OCI-LY7 (cell line): ENCODE data around the gene TCFL5. TPM values are rescaled to one million over a fixed set of nuclear protein-coding genes. Genes with fewer than 3 reads are reported as not detected.

ENCODE experiments used
- BruUV-seq: library from RNA; stranded (reverse); fragments of 400-500 nt; replicated peaks from 2 replicates; lab custom pipeline; 2021; lab: Mats Ljungman, UMichigan
- CTCF ChIA-PET: fragments of 300-600 bp; sonication (Branson Sonifier 250); formaldehyde crosslinking; loops from one replicate; lab custom pipeline; 2022; ENCODE audit warnings: antibody characterized with exemption; ENCODE audit not compliant: unreplicated experiment; lab: Charles Lee
- POLR2A ChIA-PET: fragments of 300-600 bp; sonication (Branson Sonifier 250); formaldehyde crosslinking; loops from one replicate; lab custom pipeline; 2022; ENCODE audit warnings: antibody characterized with exemption; lab: Charles Lee
- DNase-seq: peaks from one replicate; pipeline ENCODE4 v3.0.0-alpha.2; 2015; ENCODE audit warnings: low spot score
- H2AFZ ChIP-seq: fragments of 200-600 bp; sonication (generic), shearing (Covaris generic); 2 replicates; pipeline ENCODE4 v1.6.1; 2014; ENCODE audit warnings: mild to moderate bottlenecking, antibody characterized with exemption, low read length, moderate library complexity
- H3K27ac ChIP-seq: fragments of 200-600 bp; sonication (generic); 2 replicates; pipeline ENCODE4 v1.5.1; 2014; ENCODE audit warnings: mixed run types, low read depth, mild to moderate bottlenecking, moderate library complexity, low read length, inconsistent platforms; ENCODE audit not compliant: poor library complexity, severe bottlenecking
- H3K36me3 ChIP-seq: fragments of 200-600 bp; sonication (generic); 2 replicates; pipeline ENCODE4 v1.6.1; 2014; ENCODE audit warnings: mild to moderate bottlenecking, antibody characterized with exemption, low read length, moderate library complexity, mixed read lengths; ENCODE audit not compliant: insufficient read depth
- H3K4me1 ChIP-seq: fragments of 200-600 bp; sonication (generic); 2 replicates; pipeline ENCODE4 v1.5.1; 2014; ENCODE audit warnings: mild to moderate bottlenecking, low read length; ENCODE audit not compliant: insufficient read depth, poor library complexity, severe bottlenecking
- H3K4me2 ChIP-seq: fragments of 200-600 bp; sonication (generic); 2 replicates; pipeline ENCODE4 v1.6.1; 2014; ENCODE audit warnings: mild to moderate bottlenecking, low read length
- H3K4me3 ChIP-seq: fragments of 200-600 bp; sonication (generic); 2 replicates; pipeline ENCODE4 v1.5.1; 2014; ENCODE audit warnings: mild to moderate bottlenecking, low read depth, low read length; ENCODE audit not compliant: poor library complexity, severe bottlenecking
- H3K79me2 ChIP-seq: fragments of 200-600 bp; sonication (generic); 2 replicates; pipeline ENCODE4 v1.6.1; 2016; ENCODE audit warnings: low read depth, mild to moderate bottlenecking, low read length, moderate library complexity, mixed read lengths; ENCODE audit not compliant: insufficient read depth
- H3K9me2 ChIP-seq: fragments of 200-600 bp; sonication (generic); 2 replicates; pipeline ENCODE4 v1.6.1; 2016; ENCODE audit warnings: mild to moderate bottlenecking, low read length, mixed read lengths; ENCODE audit not compliant: insufficient read depth
- H3K9me3 ChIP-seq: fragments of 200-600 bp; sonication (generic); 2 replicates; pipeline ENCODE4 v1.6.1; 2014; ENCODE audit warnings: mild to moderate bottlenecking, mixed run types, low read length, mixed read lengths
- H4K20me1 ChIP-seq: fragments of 200-600 bp; sonication (generic); 2 replicates; pipeline ENCODE4 v1.6.1; 2014; ENCODE audit warnings: mild to moderate bottlenecking, antibody characterized with exemption, low read length, moderate library complexity, mixed read lengths; ENCODE audit not compliant: insufficient read depth
- CTCF ChIP-seq: fragments of 200-600 bp; sonication (generic); conservative IDR thresholded peaks from 2 replicates; pipeline ENCODE4 v1.5.1; 2014; ENCODE audit warnings: mild to moderate bottlenecking, antibody characterized with exemption, low read length, moderate library complexity, mixed read lengths
- EZH2phosphoT487 ChIP-seq: fragments of 200-600 bp; sonication (generic); IDR thresholded peaks from 2 replicates; pipeline ENCODE4 v1.6.1; 2018; ENCODE audit warnings: low read depth, borderline replicate concordance, mild to moderate bottlenecking, mixed run types, antibody characterized with exemption, low read length, moderate library complexity, mixed read lengths
- intact Hi-C: fragments of 100-400 bp; cut with micrococcal nuclease; formaldehyde crosslinking; loops from one replicate; pipeline ENCODE4 v1.10.0; 2022; ENCODE audit not compliant: unreplicated experiment
- total RNA-seq, 2 experiments: library from RNA; depleted of rRNA in 1 of 2; stranded (reverse); fragments of >200 nt in 1 of 2; shearing (Covaris generic) in 1 of 2; gene quantifications; 2 replicates each; pipeline ENCODE4 v1.2.3, GENCODE V29; 2014 to 2022

Gene TCFL5
- total RNA-seq, 2 experiments from 2014 or later = 8.7 to 9.5 TPM

GRCh38 chr20:62900692-62901584 lies 39.3 kb upstream of the TCFL5 start:
- Histone ChIP-seq H3K4me2 (peak overlapping the region; percentile 7; the same call in 1 of the 2 replicates), H3K4me3 (no peak overlapping the region), H3K9me3 (no peaks in the 10 kb centered on the region), H3K27ac (peak overlapping the region; percentile 38), H3K9me2 (no peaks in the 10 kb centered on the region), H3K4me1 (peaks cover 15% of the 10 kb centered on the region), H2AFZ (no peak overlapping the region), H4K20me1 (no peaks in the 10 kb centered on the region), H3K36me3 (peaks cover 71% of the 10 kb centered on the region), H3K79me2 (no peaks in the 10 kb centered on the region)
- intact Hi-C loops = loop anchor here (1.0 to 2.0 kb wide), 5 partner anchors 17 to 108 kb away; partner anchors contain the start of gene GID8
- ChIA-PET POLR2A (interaction anchor here (0.9 kb wide), 1 partner anchor 15 kb away, joined by 5 read pairs; no protein-coding TSS in a partner anchor), CTCF (no interaction called here)
- BruUV-seq = no TSS peak
- TF ChIP-seq EZH2phosphoT487 (no peak), CTCF (no peak)
- DNase-seq = peak; percentile 46

- peaks cover 15% of the 10 kb centered on the region for H3K4me1 ChIP-seq
- H3K4me3 ChIP-seq = no peak overlapping the region
- DNase-seq = peak; percentile 75
- H3K79me2 ChIP-seq = no peaks in the 10 kb centered on the region
- BruUV-seq = no TSS peak
- no peaks in the 10 kb centered on the region for H3K9me3 ChIP-seq
- H3K27ac ChIP-seq = peak overlapping the region; percentile 38
- H3K36me3 ChIP-seq = peaks cover 71% of the 10 kb centered on the region
- TF ChIP-seq EZH2phosphoT487 = no peak
- TF ChIP-seq CTCF = peak; percentile 84
- peak overlapping the region; percentile 7; the same call in 1 of the 2 replicates for H3K4me2 ChIP-seq
- CTCF ChIA-PET = no interaction called here
- intact Hi-C loops = loop anchor here (1.0 to 2.0 kb wide), 5 partner anchors 18 to 109 kb away; partner anchors contain the start of gene GID8
- POLR2A ChIA-PET = interaction anchor here (1.4 kb wide), 1 partner anchor 53 kb away, joined by 4 read pairs; no protein-coding TSS in a partner anchor
- no peaks in the 10 kb centered on the region for H4K20me1 ChIP-seq
- no peak overlapping the region for H2AFZ ChIP-seq
- H3K9me2 ChIP-seq = no peaks in the 10 kb centered on the region
Observed at GRCh38 chr20:62900052-62900691, 38.5 kb upstream of the TCFL5 start.
